DND-41 (cell line): ENCODE results near the gene RHOF.
A peak's percentile ranks its signal among the peaks of the same experiment; 100 is the strongest.

ENCODE experiments used
- ATAC-seq: fragments of 200-7000 bp; cut with Tn5 transposase; 3 replicates; pipeline ENCODE4 v1.9.1; 2021; ENCODE audit warnings: low read depth; ENCODE audit not compliant: insufficient read depth
- DNase-seq: peaks from one replicate; pipeline ENCODE4 v3.0.0-alpha.2; 2020
- H2AFZ ChIP-seq: 2 replicates; pipeline ENCODE4 v1.6.0; 2012; ENCODE audit warnings: low read depth, low read length
- H3K27ac ChIP-seq: 2 replicates; pipeline ENCODE4 v1.5.1; 2012; ENCODE audit warnings: low read length, inconsistent platforms
- H3K27me3 ChIP-seq: fragments of 200-600 bp; sonication (generic); 2 replicates; pipeline ENCODE4 v1.6.0; 2012; ENCODE audit warnings: low read length, mild to moderate bottlenecking, inconsistent platforms; ENCODE audit not compliant: insufficient read depth, poor library complexity
- H3K36me3 ChIP-seq: 2 replicates; pipeline ENCODE4 v1.5.1; 2012; ENCODE audit warnings: low read length, inconsistent platforms; ENCODE audit not compliant: insufficient read depth
- H3K4me1 ChIP-seq: 2 replicates; pipeline ENCODE4 v1.5.1; 2012; ENCODE audit warnings: mild to moderate bottlenecking, low read length; ENCODE audit not compliant: insufficient read depth
- H3K4me2 ChIP-seq: 2 replicates; pipeline ENCODE4 v1.6.0; 2012; ENCODE audit warnings: mild to moderate bottlenecking, moderate library complexity, low read length, inconsistent platforms; ENCODE audit not compliant: insufficient read depth
- H3K4me3 ChIP-seq, 2 experiments: fragments of 200-600 bp in 1 of 2; shearing (Covaris generic) in 1 of 2; 2 replicates each; pipeline ENCODE4 v1.5.1; 2012 to 2016; ENCODE audit warnings: inconsistent platforms in 2 of 2, low read length in 2 of 2, mild to moderate bottlenecking in 2 of 2, low read depth in 1 of 2, moderate library complexity in 1 of 2
- H3K79me2 ChIP-seq: 2 replicates; pipeline ENCODE4 v1.6.0; 2012; ENCODE audit warnings: low read length, inconsistent platforms; ENCODE audit not compliant: insufficient read depth
- H3K9ac ChIP-seq: 2 replicates; pipeline ENCODE4 v1.6.0; 2012; ENCODE audit warnings: low read depth, mild to moderate bottlenecking, inconsistent platforms, low read length, moderate library complexity
- H3K9me3 ChIP-seq: 2 replicates; pipeline ENCODE4 v1.5.1; 2012; ENCODE audit warnings: low read length, moderate library complexity, mild to moderate bottlenecking, inconsistent platforms; ENCODE audit not compliant: insufficient read depth, severe bottlenecking
- H4K20me1 ChIP-seq: 2 replicates; pipeline ENCODE4 v1.6.0; 2012; ENCODE audit warnings: low read length; ENCODE audit not compliant: insufficient read depth
- CTCF ChIP-seq: IDR thresholded peaks from 2 replicates; pipeline ENCODE4 v1.5.1; 2012; ENCODE audit warnings: borderline replicate concordance, low read length, moderate library complexity, mild to moderate bottlenecking; ENCODE audit not compliant: poor library complexity, severe bottlenecking; ENCODE audit errors: extremely low read depth
- EZH2 ChIP-seq: IDR thresholded peaks from 3 replicates; pipeline ENCODE4 v1.6.1; 2012; ENCODE audit warnings: borderline replicate concordance, low read depth, mild to moderate bottlenecking, moderate library complexity, low read length, inconsistent platforms; ENCODE audit not compliant: severe bottlenecking

Gene RHOF

GRCh38 chr12:121796855-121797751 lies 3.6 kb upstream of the RHOF start:
- no peak overlapping the region for H3K4me3 ChIP-seq
- peaks cover 74% of the 10 kb centered on the region for H3K4me1 ChIP-seq
- DNase-seq, result no peak
- H3K27ac ChIP-seq, result no peak overlapping the region
- H3K36me3 ChIP-seq, result peaks cover 46% of the 10 kb centered on the region
- H4K20me1 ChIP-seq, result peaks cover 38% of the 10 kb centered on the region
- no peaks in the 10 kb centered on the region for H3K9me3 ChIP-seq
- no peaks in the 10 kb centered on the region for H3K27me3 ChIP-seq
- H2AFZ ChIP-seq, result no peak overlapping the region
- peak overlapping the region; percentile 86; the same call in 1 of the 2 replicates for H3K4me2 ChIP-seq
- no peak for ATAC-seq
- peaks cover 74% of the 10 kb centered on the region for H3K79me2 ChIP-seq
- H3K9ac ChIP-seq, result no peak overlapping the region
- no peak for TF ChIP-seq CTCF
- TF ChIP-seq EZH2, result no peak

- Histone ChIP-seq H3K36me3 (peaks cover 38% of the 10 kb centered on the region), H3K27me3 (no peaks in the 10 kb centered on the region), H3K4me2 (peak overlapping the region; percentile 99), H3K4me3 (peak overlapping the region in 1 of 2 experiments; percentile 81; a peak in 2 of 4 replicates), H3K27ac (peak overlapping the region; percentile 89), H3K79me2 (peaks cover 68% of the 10 kb centered on the region), H4K20me1 (peaks cover 38% of the 10 kb centered on the region), H2AFZ (peak overlapping the region; percentile 4; the same call in 1 of the 2 replicates), H3K9ac (peak overlapping the region; percentile 73), H3K4me1 (peaks cover 89% of the 10 kb centered on the region), H3K9me3 (no peaks in the 10 kb centered on the region)
- peak; percentile 83 for DNase-seq
- ATAC-seq, result peak; percentile 32
- TF ChIP-seq EZH2, result no peak
- TF ChIP-seq CTCF, result peak; percentile 99
These were observed 1.8 kb upstream of the RHOF start for GRCh38 chr12:121795034-121795968.

- H2AFZ ChIP-seq, result peak overlapping the region; percentile 4; the same call in 1 of the 2 replicates
These were observed 1.1 kb upstream of the RHOF start for GRCh38 chr12:121794534-121795033.

More at GRCh38 chr12:121794534-121795033, 1.1 kb upstream of the RHOF start:
- DNase-seq (no peak), ATAC-seq (peak; percentile 19)
- Histone ChIP-seq H3K9me3 (no peaks in the 10 kb centered on the region), H4K20me1 (peaks cover 39% of the 10 kb centered on the region), H3K27ac (peak overlapping the region; percentile 89), H3K9ac (peak overlapping the region; percentile 73), H3K4me1 (peaks cover 93% of the 10 kb centered on the region), H3K4me3 (peak overlapping the region in 1 of 2 experiments; percentile 81; a peak in 2 of 4 replicates), H3K79me2 (peaks cover 64% of the 10 kb centered on the region), H3K27me3 (no peaks in the 10 kb centered on the region), H3K4me2 (peak overlapping the region; percentile 99), H3K36me3 (peaks cover 35% of the 10 kb centered on the region)
- no peak for TF ChIP-seq CTCF
- TF ChIP-seq EZH2, result no peak
